ENCODE results near the gene C5.

DNA sequence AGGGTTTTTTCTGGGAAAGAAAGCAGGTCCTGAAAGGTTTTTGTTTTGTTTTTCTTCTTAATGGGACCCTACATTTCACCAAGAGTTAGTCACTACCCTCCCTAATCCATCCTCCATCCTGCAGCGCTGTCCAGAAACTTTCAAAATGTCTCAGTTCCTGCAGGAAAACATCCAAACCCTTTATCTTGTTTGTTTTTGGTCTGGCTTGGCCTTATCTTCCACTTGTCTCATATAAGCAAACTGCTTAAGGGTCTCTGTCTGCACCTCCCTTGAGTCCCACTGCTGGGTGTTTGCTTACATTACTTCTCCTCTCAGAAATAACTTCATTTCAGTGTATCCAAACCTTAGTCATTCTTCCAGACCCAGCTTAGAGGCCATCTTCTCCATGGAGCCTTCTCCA is 112.5 kb downstream of the C5 start:
- TF ChIP-seq TAF1 (IDR thresholded peaks at IDR 0.05; ENCODE audit: low read depth, low read length), result no peak
- no peak for TF ChIP-seq POLR2A (IDR thresholded peaks at IDR 0.05; ENCODE audit: low read depth, low read length)
- TF ChIP-seq POLR2AphosphoS5 (IDR thresholded peaks at IDR 0.05; ENCODE audit: low read depth, low read length), result no peak
- no peak for TF ChIP-seq POU2F2 (IDR thresholded peaks at IDR 0.05; ENCODE audit: low read depth, low read length)
- no peak for TF ChIP-seq PAX5 (IDR thresholded peaks at IDR 0.05; ENCODE audit: insufficient read depth, low read length, severe bottlenecking)
